HL-60 (cell line): Measurements from ENCODE around the gene FADS3.

Experiments
- GABPA ChIP-seq: IDR thresholded peaks from 2 replicates; pipeline ENCODE4 v1.6.1; 2012; ENCODE audit warnings: low read depth
- POLR2AphosphoS5 ChIP-seq: IDR thresholded peaks from 2 replicates; pipeline ENCODE4 v1.6.1; 2012; ENCODE audit warnings: low read depth
- TF ChIP-seq, protein P1 (sequence below): IDR thresholded peaks from one replicate; pipeline ENCODE4 v1.5.1; 2011; ENCODE audit warnings: low read length, control low read depth, inconsistent platforms; ENCODE audit not compliant: insufficient read depth
- TF ChIP-seq, protein P2 (sequence below): IDR thresholded peaks from 2 replicates; pipeline ENCODE4 v1.6.1; 2012; ENCODE audit warnings: low read depth; ENCODE audit not compliant: insufficient replicate concordance

DNA sequence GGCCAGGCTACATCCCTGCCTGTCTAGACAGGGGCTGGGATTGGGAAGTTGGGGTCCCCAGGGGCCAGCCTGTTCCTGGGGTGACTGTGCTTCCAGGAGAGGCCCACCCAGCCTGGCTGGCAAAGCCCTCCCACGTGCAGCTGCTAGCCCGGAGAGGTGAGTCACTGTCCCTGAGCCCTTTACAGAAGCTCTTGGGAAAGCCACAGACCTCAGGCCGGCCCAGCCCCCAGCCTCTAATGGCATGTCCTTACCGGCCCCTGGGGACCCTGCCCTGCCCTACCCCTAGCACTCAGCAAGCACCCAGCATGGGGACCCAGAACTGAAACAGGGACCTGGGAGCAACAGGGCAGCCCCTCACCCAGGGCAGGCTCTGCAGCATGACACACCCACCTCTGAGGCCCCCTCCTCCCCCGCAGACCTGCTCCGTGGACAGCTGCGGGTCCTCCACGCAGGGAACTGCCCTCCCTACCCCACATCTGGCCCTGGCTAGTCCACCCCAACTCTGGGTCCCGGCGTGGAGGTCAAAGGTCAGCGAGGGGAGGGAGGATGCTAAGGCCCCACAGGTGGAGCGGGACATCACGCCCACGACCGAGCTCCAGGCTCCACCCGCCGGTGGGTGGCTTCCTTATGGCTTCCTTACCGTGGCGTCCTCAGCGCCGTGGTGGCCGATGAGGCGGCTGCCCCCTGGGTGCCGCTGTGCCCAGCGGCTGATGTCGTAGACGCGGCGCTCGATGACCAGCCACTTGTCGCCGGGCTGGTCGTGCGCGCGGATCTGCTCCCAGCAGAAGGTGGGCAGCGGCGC is 615 bp downstream of the FADS3 start:
- TF ChIP-seq, protein P1, sequence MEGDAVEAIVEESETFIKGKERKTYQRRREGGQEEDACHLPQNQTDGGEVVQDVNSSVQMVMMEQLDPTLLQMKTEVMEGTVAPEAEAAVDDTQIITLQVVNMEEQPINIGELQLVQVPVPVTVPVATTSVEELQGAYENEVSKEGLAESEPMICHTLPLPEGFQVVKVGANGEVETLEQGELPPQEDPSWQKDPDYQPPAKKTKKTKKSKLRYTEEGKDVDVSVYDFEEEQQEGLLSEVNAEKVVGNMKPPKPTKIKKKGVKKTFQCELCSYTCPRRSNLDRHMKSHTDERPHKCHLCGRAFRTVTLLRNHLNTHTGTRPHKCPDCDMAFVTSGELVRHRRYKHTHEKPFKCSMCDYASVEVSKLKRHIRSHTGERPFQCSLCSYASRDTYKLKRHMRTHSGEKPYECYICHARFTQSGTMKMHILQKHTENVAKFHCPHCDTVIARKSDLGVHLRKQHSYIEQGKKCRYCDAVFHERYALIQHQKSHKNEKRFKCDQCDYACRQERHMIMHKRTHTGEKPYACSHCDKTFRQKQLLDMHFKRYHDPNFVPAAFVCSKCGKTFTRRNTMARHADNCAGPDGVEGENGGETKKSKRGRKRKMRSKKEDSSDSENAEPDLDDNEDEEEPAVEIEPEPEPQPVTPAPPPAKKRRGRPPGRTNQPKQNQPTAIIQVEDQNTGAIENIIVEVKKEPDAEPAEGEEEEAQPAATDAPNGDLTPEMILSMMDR, result no peak
- no peak for TF ChIP-seq POLR2AphosphoS5
- TF ChIP-seq, protein P2, sequence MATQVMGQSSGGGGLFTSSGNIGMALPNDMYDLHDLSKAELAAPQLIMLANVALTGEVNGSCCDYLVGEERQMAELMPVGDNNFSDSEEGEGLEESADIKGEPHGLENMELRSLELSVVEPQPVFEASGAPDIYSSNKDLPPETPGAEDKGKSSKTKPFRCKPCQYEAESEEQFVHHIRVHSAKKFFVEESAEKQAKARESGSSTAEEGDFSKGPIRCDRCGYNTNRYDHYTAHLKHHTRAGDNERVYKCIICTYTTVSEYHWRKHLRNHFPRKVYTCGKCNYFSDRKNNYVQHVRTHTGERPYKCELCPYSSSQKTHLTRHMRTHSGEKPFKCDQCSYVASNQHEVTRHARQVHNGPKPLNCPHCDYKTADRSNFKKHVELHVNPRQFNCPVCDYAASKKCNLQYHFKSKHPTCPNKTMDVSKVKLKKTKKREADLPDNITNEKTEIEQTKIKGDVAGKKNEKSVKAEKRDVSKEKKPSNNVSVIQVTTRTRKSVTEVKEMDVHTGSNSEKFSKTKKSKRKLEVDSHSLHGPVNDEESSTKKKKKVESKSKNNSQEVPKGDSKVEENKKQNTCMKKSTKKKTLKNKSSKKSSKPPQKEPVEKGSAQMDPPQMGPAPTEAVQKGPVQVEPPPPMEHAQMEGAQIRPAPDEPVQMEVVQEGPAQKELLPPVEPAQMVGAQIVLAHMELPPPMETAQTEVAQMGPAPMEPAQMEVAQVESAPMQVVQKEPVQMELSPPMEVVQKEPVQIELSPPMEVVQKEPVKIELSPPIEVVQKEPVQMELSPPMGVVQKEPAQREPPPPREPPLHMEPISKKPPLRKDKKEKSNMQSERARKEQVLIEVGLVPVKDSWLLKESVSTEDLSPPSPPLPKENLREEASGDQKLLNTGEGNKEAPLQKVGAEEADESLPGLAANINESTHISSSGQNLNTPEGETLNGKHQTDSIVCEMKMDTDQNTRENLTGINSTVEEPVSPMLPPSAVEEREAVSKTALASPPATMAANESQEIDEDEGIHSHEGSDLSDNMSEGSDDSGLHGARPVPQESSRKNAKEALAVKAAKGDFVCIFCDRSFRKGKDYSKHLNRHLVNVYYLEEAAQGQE, result no peak
- TF ChIP-seq GABPA, result no peak
